Parathyroid adenoma (tissue), 2 donors: ENCODE data around the gene TNNC1.

Source experiments
- H2AFZ ChIP-seq: fragments of 300-600 bp; sonication (generic); one replicate; pipeline ENCODE4 v1.7.0; 2017; ENCODE audit warnings: antibody characterized with exemption, mild to moderate bottlenecking
- H3K27ac ChIP-seq: fragments of 300-600 bp; sonication (generic); one replicate; pipeline ENCODE4 v1.7.0; 2017
- H3K27me3 ChIP-seq: fragments of 300-600 bp; sonication (generic); one replicate; pipeline ENCODE4 v1.7.0; 2017; ENCODE audit warnings: low read length; ENCODE audit not compliant: control insufficient read depth, insufficient read depth
- H3K36me3 ChIP-seq: fragments of 300-600 bp; sonication (generic); one replicate; pipeline ENCODE4 v1.7.0; 2017; ENCODE audit warnings: low read length; ENCODE audit not compliant: control insufficient read depth, insufficient read depth
- H3K4me1 ChIP-seq: fragments of 300-600 bp; sonication (generic); one replicate; pipeline ENCODE4 v1.7.0; 2017; ENCODE audit warnings: control low read depth
- H3K4me2 ChIP-seq: fragments of 300-600 bp; sonication (generic); one replicate; pipeline ENCODE4 v1.7.0; 2017; ENCODE audit warnings: low read length
- H3K4me3 ChIP-seq: fragments of 300-600 bp; sonication (generic); one replicate; pipeline ENCODE4 v1.7.0; 2017; ENCODE audit warnings: low read depth, low read length
- H3K79me2 ChIP-seq: fragments of 300-600 bp; sonication (generic); one replicate; pipeline ENCODE4 v1.7.0; 2017; ENCODE audit warnings: control low read depth
- H3K9ac ChIP-seq: fragments of 300-600 bp; sonication (generic); one replicate; pipeline ENCODE4 v1.7.0; 2017; ENCODE audit warnings: mild to moderate bottlenecking
- H3K9me3 ChIP-seq: fragments of 300-600 bp; sonication (generic); one replicate; pipeline ENCODE4 v1.7.0; 2017; ENCODE audit warnings: low read length; ENCODE audit not compliant: control insufficient read depth
- CTCF ChIP-seq: fragments of 300-600 bp; sonication (generic); IDR thresholded peaks from one replicate; pipeline ENCODE4 v1.7.0; 2017; ENCODE audit warnings: antibody characterized with exemption, mild to moderate bottlenecking
- donor health status: primary hyperparathyroidism.

The TNNC1 gene

GRCh38 chr3:52402101-52402521 lies 51.7 kb downstream of the TNNC1 start:
- H3K36me3 ChIP-seq, result no peaks in the 10 kb centered on the region
- no peak overlapping the region for H3K4me2 ChIP-seq
- H3K4me1 ChIP-seq, result no peaks in the 10 kb centered on the region
- H3K79me2 ChIP-seq, result no peaks in the 10 kb centered on the region
- H3K27me3 ChIP-seq, result no peaks in the 10 kb centered on the region
- H2AFZ ChIP-seq, result no peak overlapping the region
- no peak overlapping the region for H3K4me3 ChIP-seq
- no peak overlapping the region for H3K27ac ChIP-seq
- H3K9me3 ChIP-seq, result no peaks in the 10 kb centered on the region
- H3K9ac ChIP-seq, result no peak overlapping the region
- TF ChIP-seq CTCF, result no peak

- Histone ChIP-seq H3K4me2 (no peak overlapping the region), H3K36me3 (no peaks in the 10 kb centered on the region), H3K79me2 (no peaks in the 10 kb centered on the region), H3K27ac (no peak overlapping the region), H2AFZ (no peak overlapping the region), H3K9ac (no peak overlapping the region), H3K4me1 (no peaks in the 10 kb centered on the region), H3K4me3 (no peak overlapping the region), H3K9me3 (no peaks in the 10 kb centered on the region), H3K27me3 (no peaks in the 10 kb centered on the region)
- TF ChIP-seq CTCF, result no peak
Observed at GRCh38 chr3:52401551-52401950, 52.3 kb downstream of the TNNC1 start.
